PFSK-1 (cell line): Measurements from ENCODE around the gene NCF4.

Source experiments
- FOXP2 ChIP-seq: optimal IDR thresholded peaks from 2 replicates; pipeline ENCODE3; 2011; ENCODE audit warnings: borderline replicate concordance, control low read depth, inconsistent platforms; ENCODE audit not compliant: insufficient read depth; ENCODE audit errors: extremely low read length, extremely low read depth
- POLR2AphosphoS5 ChIP-seq: IDR thresholded peaks from 2 replicates; pipeline ENCODE4 v1.6.1; 2012; ENCODE audit warnings: low read depth, mild to moderate bottlenecking, control low read depth, low read length, moderate library complexity
- SIN3A ChIP-seq: IDR thresholded peaks from 2 replicates; pipeline ENCODE4 v1.6.1; 2012; ENCODE audit warnings: mild to moderate bottlenecking, low read length, moderate library complexity, borderline replicate concordance; ENCODE audit not compliant: insufficient read depth
- TAF1 ChIP-seq: IDR thresholded peaks from 2 replicates; pipeline ENCODE4 v1.6.1; 2012; ENCODE audit warnings: low read length, control low read depth, borderline replicate concordance; ENCODE audit not compliant: insufficient read depth
- TF ChIP-seq, protein P1 (sequence below), 2 experiments: IDR thresholded peaks; 2 replicates each; pipeline versions ENCODE4 v1.6.1 to v1.8.0; 2011 to 2012; ENCODE audit warnings: low read depth in 2 of 2, low read length in 2 of 2, control low read depth in 1 of 2, inconsistent platforms in 1 of 2, mild to moderate bottlenecking in 1 of 2, moderate library complexity in 1 of 2; ENCODE audit not compliant: insufficient read depth in 1 of 2

DNA sequence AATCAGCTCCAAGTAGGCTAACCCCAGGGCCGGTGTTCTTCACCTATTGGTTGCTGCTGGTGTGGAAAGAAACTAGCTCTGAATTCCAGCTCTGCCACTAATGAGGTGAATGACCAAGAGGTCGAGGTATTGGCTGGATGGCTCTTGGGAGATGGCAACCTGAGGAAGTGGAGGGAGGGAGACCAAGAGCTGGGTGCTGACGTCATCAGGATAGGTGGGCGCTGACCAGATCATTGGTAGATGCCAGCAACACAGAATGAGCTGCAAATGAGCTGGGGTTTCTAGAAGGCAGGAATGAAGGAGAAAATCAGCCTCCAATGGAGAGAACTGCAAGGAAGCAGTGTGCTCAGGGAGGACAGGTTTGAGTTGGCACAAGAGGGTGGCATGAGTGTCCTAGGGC, 37.9 kb downstream of the NCF4 start:
- TF ChIP-seq TAF1 (no peak), POLR2AphosphoS5 (no peak), SIN3A (no peak), FOXP2 (no peak)
- TF ChIP-seq, protein P1, sequence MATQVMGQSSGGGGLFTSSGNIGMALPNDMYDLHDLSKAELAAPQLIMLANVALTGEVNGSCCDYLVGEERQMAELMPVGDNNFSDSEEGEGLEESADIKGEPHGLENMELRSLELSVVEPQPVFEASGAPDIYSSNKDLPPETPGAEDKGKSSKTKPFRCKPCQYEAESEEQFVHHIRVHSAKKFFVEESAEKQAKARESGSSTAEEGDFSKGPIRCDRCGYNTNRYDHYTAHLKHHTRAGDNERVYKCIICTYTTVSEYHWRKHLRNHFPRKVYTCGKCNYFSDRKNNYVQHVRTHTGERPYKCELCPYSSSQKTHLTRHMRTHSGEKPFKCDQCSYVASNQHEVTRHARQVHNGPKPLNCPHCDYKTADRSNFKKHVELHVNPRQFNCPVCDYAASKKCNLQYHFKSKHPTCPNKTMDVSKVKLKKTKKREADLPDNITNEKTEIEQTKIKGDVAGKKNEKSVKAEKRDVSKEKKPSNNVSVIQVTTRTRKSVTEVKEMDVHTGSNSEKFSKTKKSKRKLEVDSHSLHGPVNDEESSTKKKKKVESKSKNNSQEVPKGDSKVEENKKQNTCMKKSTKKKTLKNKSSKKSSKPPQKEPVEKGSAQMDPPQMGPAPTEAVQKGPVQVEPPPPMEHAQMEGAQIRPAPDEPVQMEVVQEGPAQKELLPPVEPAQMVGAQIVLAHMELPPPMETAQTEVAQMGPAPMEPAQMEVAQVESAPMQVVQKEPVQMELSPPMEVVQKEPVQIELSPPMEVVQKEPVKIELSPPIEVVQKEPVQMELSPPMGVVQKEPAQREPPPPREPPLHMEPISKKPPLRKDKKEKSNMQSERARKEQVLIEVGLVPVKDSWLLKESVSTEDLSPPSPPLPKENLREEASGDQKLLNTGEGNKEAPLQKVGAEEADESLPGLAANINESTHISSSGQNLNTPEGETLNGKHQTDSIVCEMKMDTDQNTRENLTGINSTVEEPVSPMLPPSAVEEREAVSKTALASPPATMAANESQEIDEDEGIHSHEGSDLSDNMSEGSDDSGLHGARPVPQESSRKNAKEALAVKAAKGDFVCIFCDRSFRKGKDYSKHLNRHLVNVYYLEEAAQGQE (IDR thresholded peaks at IDR 0.05; ENCODE audit: insufficient read depth in 1 of 2, low read depth in 2 of 2, low read length in 2 of 2) = no peak
